Type B pancreatic cell (in vitro differentiated cells): ENCODE results near the gene KIF26B. TPM values are rescaled to one million over a fixed set of nuclear protein-coding genes. Genes with fewer than 3 reads are reported as not detected.

ENCODE experiments used
- DNase-seq: peaks from one replicate; pipeline ENCODE4 v3.0.0; 2021; ENCODE audit warnings: mixed read lengths; ENCODE audit not compliant: unreplicated experiment; ENCODE audit errors: extremely low spot score
- H3K27ac Mint-ChIP-seq: 2 replicates; pipeline ENCODE4 v1.8.0; 2021; ENCODE audit warnings: mild to moderate bottlenecking, mixed read lengths
- H3K27me3 Mint-ChIP-seq: 2 replicates; pipeline ENCODE4 v1.8.0; 2021; ENCODE audit warnings: mixed read lengths
- H3K36me3 Mint-ChIP-seq: 2 replicates; pipeline ENCODE4 v1.8.0; 2021; ENCODE audit warnings: mixed read lengths
- H3K4me1 Mint-ChIP-seq: one replicate; pipeline ENCODE4 v1.8.0; 2021; ENCODE audit warnings: mixed read lengths; ENCODE audit not compliant: unreplicated experiment
- H3K4me3 Mint-ChIP-seq: 2 replicates; pipeline ENCODE4 v1.8.0; 2021; ENCODE audit warnings: mild to moderate bottlenecking, mixed read lengths
- H3K9me3 Mint-ChIP-seq: 2 replicates; pipeline ENCODE4 v1.8.0; 2021; ENCODE audit warnings: mixed read lengths
- total RNA-seq: library from RNA; stranded (reverse); gene quantifications from 2 replicates; pipeline ENCODE4 v1.2.1, GENCODE V29; 2021; ENCODE audit warnings: low replicate concordance
- TF ChIP-seq, protein P1 (sequence below): fragments of 200-600 bp; sonication (generic); conservative IDR thresholded peaks from 2 replicates; pipeline ENCODE4 v1.5.0; 2021; ENCODE audit warnings: antibody characterized with exemption, mild to moderate bottlenecking

KIF26B gene
- total RNA-seq, 1 donor from 2014 or later: 22.1 TPM

DNA sequence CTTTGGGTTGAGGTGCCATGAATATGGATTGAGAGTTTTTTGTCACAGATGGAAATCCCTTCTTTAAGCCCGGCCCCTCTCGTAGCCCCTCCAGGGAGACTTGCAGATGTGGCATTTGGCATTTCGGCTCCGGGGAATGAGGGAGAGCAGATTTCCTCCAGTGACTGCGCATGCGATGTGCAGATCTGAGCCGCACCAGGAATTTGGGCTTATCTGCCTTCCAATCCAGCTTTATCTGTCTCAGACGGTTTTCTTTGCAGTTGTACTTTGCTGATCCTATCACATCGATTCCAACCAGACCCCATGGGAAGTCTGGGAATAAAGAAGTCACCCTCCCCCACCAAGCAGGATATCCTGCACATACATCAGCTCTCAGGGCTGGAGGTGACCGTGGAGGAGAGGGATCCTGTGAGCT, 11.7 kb downstream of the KIF26B start:
- TF ChIP-seq, protein P1, sequence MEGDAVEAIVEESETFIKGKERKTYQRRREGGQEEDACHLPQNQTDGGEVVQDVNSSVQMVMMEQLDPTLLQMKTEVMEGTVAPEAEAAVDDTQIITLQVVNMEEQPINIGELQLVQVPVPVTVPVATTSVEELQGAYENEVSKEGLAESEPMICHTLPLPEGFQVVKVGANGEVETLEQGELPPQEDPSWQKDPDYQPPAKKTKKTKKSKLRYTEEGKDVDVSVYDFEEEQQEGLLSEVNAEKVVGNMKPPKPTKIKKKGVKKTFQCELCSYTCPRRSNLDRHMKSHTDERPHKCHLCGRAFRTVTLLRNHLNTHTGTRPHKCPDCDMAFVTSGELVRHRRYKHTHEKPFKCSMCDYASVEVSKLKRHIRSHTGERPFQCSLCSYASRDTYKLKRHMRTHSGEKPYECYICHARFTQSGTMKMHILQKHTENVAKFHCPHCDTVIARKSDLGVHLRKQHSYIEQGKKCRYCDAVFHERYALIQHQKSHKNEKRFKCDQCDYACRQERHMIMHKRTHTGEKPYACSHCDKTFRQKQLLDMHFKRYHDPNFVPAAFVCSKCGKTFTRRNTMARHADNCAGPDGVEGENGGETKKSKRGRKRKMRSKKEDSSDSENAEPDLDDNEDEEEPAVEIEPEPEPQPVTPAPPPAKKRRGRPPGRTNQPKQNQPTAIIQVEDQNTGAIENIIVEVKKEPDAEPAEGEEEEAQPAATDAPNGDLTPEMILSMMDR: no peak
- Mint-ChIP-seq H3K9me3 (peaks cover 4% of the 10 kb centered on the region), H3K4me1 (peaks cover 35% of the 10 kb centered on the region), H3K4me3 (peak overlapping the region; percentile 50), H3K27ac (no peak overlapping the region), H3K36me3 (peaks cover 30% of the 10 kb centered on the region), H3K27me3 (peaks cover 32% of the 10 kb centered on the region)
- no peak for DNase-seq

DNA sequence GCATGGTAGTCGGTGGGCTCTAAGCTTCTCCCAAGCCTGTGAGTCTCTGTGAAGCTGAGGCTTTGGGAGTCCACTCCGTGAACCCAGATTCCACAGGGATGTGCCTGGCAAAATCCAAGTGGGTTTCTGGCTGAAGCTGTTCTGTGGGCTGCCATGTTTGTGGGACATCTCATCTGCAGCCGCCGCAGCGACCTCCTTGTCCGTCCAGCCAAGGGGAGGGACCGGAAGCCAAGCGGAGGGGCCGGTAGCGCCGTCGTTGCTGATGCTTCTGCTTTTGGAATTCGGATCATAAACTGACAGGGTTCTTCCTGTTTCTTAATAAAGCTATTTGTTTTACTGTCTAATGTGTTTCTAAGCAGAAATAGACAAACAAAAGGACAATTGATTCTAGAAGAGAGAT, 13.3 kb downstream of the KIF26B start:
- H3K9me3 Mint-ChIP-seq: peaks cover 4% of the 10 kb centered on the region
- no peak overlapping the region for H3K4me3 Mint-ChIP-seq
- H3K36me3 Mint-ChIP-seq: peaks cover 38% of the 10 kb centered on the region
- H3K27me3 Mint-ChIP-seq: peaks cover 25% of the 10 kb centered on the region
- H3K4me1 Mint-ChIP-seq: peaks cover 33% of the 10 kb centered on the region
- no peak for DNase-seq
- TF ChIP-seq, protein P1: no peak
- no peak overlapping the region for H3K27ac Mint-ChIP-seq

GRCh38 chr1:245168906-245169305, 14.1 kb downstream of the KIF26B start:
- H3K27me3 Mint-ChIP-seq: peaks cover 21% of the 10 kb centered on the region
- TF ChIP-seq, protein P1: no peak
- DNase-seq: no peak
- H3K4me1 Mint-ChIP-seq: peaks cover 39% of the 10 kb centered on the region
- no peak overlapping the region for H3K4me3 Mint-ChIP-seq
- no peak overlapping the region for H3K27ac Mint-ChIP-seq
- H3K9me3 Mint-ChIP-seq: peaks cover 4% of the 10 kb centered on the region
- peaks cover 36% of the 10 kb centered on the region for H3K36me3 Mint-ChIP-seq

GRCh38 chr1:245169376-245169775, 14.6 kb downstream of the KIF26B start:
- Mint-ChIP-seq H3K36me3 (peaks cover 34% of the 10 kb centered on the region), H3K9me3 (peaks cover 2% of the 10 kb centered on the region), H3K4me3 (no peak overlapping the region), H3K27me3 (peaks cover 19% of the 10 kb centered on the region), H3K27ac (no peak overlapping the region), H3K4me1 (peaks cover 42% of the 10 kb centered on the region)
- TF ChIP-seq, protein P1: no peak
- DNase-seq: no peak

- no peak for DNase-seq
- Mint-ChIP-seq H3K4me1 (peaks cover 45% of the 10 kb centered on the region), H3K9me3 (no peaks in the 10 kb centered on the region), H3K4me3 (no peak overlapping the region), H3K36me3 (peaks cover 23% of the 10 kb centered on the region), H3K27ac (no peak overlapping the region), H3K27me3 (peaks cover 10% of the 10 kb centered on the region)
- TF ChIP-seq, protein P1: no peak
Measured at GRCh38 chr1:245172026-245172425, 17.2 kb downstream of the KIF26B start.

GRCh38 chr1:245172829-245173228, 18.0 kb downstream of the KIF26B start:
- no peak for DNase-seq
- Mint-ChIP-seq H3K36me3 (peaks cover 23% of the 10 kb centered on the region), H3K4me3 (no peak overlapping the region), H3K27ac (no peak overlapping the region), H3K27me3 (peaks cover 4% of the 10 kb centered on the region), H3K4me1 (peaks cover 48% of the 10 kb centered on the region), H3K9me3 (no peaks in the 10 kb centered on the region)
- TF ChIP-seq, protein P1: no peak
